GM23248 (cell line): ENCODE results near the gene FARS2.

ENCODE experiments used
- EZH2 ChIP-seq: fragments of 200-600 bp; sonication (generic); IDR thresholded peaks from 2 replicates; pipeline ENCODE4 v1.6.1; 2018; ENCODE audit warnings: antibody characterized with exemption, mild to moderate bottlenecking; ENCODE audit not compliant: insufficient read depth, poor library complexity, severe bottlenecking
- EZH2phosphoT487 ChIP-seq: fragments of 200-600 bp; sonication (generic); IDR thresholded peaks from 2 replicates; pipeline ENCODE4 v1.6.1; 2018; ENCODE audit warnings: antibody characterized with exemption, moderate library complexity, mild to moderate bottlenecking, low read depth; ENCODE audit not compliant: insufficient read depth

DNA sequence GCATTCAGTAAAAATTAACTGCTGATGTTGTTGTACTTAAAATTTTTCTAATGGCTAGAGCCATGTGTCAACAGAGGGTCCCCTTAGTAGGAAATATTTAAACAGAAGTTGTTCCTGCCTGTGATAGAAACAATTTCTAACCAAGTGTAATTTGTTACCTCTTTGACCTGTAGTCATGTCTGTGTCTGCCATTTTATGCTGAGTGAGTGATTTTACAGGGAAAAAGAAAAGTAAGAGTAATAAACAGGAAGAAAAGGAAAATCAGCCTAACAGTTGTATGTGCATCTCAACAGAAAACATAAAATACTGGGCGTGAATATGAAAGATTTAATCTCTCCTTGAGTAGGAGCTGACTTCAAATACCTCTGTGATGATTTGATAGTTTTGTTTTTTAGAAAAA lies 172.0 kb downstream of the FARS2 start:
- TF ChIP-seq EZH2phosphoT487 = no peak
- TF ChIP-seq EZH2 = no peak
